Endometrial microvascular endothelial cells (primary cell): Measurements from ENCODE around the gene KRT85. TPM values are rescaled to one million over a fixed set of nuclear protein-coding genes. Genes with fewer than 3 reads are reported as not detected.
"Not testable (repeated sequence)": the region's sequence is repeated elsewhere in the genome, so short reads cannot be mapped to it uniquely, and the experiment has no call there.

Source experiments
- in situ Hi-C: cut with HindIII; loops from 2 replicates; pipeline ENCODE4 v1.10.0; 2017; ENCODE audit warnings: low sequenced_read_pairs, low pct_unique_long_range_greater_than_20kb; ENCODE audit errors: inconsistent ontology term
- total RNA-seq: library from RNA; depleted of rRNA; stranded (reverse); fragments of >200 nt; gene quantifications from one replicate; pipeline ENCODE4 v1.2.3, GENCODE V29; 2015; ENCODE audit errors: inconsistent ontology term

Gene KRT85
- total RNA-seq, result not detected

GRCh38 chr12:52366738-52367485 lies at the start of gene KRT85:
TSS of gene KRT85 (minus strand) at chr12:52367481. CDS start at chr12:52367405, 76 bp downstream.
- in situ Hi-C loops, result no loop called here

- in situ Hi-C loops, result no loop called here
Observed at GRCh38 chr12:52416795-52417194, 49.5 kb upstream of the KRT85 start.

DNA sequence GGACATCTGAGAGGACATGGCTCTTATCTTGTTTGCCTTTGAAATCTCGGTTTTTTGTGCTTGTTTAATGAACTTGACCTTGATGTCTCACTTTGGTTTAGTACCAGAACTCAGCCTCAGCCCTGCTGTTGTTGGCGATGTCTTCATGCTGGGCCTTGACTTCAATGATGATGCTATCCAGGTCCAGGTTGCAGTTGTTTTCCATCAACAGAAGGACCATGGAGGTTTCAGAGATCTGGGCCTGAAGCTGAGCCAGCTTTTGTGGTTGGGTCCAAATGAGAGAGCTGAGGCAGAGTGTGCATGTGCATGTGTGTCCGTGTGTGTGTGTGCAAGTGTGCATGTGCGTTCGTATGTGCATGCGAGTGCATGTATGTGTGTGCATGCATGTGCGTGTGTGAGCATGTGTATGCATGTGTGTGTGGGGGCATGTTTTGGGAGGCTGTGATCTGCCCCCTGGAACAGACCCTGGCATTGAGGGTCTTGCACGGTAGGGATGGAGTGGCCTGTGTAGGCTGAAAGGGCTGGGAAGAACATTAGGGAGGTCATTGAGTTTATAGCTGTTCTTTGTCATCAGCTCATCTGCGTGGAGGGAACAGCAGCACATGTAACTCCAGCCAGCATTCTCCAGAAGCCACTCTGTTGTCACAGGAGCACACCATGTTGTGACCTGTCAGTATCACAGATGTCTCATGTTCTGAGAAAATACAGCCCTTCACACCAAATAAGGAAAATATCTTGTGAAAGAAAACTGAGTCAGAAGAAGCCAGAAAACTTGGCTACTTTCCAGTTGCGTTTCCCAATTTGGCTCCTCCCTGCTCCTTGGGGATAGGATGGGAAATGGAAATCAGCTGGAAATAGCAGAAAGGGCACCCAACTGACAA lies 48.8 kb upstream of the KRT85 start:
- in situ Hi-C loops, result no loop called here

GRCh38 chr12:52414936-52415335 lies 47.7 kb upstream of the KRT85 start:
- in situ Hi-C loops, result no loop called here

GRCh38 chr12:52413782-52414345 lies 46.6 kb upstream of the KRT85 start:
- in situ Hi-C loops, result no loop called here

DNA sequence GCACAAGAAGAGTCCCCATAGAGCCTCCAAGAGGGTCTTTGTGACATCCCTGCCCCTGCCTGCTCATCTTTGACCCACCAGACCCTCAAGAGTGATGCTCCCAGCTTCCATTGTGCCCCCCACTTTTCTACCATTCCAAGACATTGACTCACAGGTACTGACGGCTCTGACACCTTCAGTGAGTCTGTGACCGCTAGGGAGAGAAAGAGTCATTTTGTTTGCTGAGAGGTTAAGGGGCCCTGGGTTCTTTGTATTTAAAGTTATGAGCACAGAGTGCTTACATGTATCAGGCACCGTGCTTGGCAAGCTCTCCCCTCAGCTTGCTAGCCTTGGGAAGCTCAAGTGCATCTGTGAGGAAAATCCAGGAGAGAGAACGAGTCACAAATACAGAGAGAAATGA lies 45.9 kb upstream of the KRT85 start:
- in situ Hi-C loops, result no loop called here

- in situ Hi-C loops, result no loop called here
Observed at GRCh38 chr12:52411815-52412214, 44.5 kb upstream of the KRT85 start.

DNA sequence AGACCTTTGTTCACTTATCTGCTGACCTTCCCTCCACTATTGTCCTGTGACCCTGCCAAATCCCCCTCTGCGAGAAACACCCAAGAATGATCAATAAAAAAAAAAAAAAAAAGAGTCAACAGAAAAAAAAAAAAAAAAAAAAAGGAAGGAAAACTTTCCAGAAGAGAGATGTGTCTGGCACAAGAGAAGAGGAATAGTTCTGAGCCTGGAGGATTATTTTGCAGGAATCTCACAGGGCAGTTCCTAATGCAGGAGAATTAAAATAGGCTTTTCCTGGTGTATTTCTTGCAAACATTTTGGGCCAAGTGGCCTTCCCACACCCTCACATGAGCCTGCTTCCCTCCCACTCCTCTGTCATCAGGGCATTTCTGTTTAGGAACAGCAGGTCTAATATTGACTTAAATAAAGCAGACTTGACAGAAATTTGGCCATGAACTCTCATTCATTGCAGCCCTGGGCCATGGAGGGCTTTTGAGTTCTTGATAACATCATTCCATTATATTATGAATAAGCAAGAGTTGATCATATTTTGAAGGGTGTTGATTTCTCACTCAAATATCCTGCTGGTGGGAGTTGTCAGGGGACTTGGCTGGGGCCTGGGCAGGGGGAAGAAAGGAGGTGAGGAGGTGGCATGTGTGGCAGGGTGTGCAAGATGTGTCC lies 43.4 kb upstream of the KRT85 start:
- in situ Hi-C loops, result not testable (repeated sequence)

DNA sequence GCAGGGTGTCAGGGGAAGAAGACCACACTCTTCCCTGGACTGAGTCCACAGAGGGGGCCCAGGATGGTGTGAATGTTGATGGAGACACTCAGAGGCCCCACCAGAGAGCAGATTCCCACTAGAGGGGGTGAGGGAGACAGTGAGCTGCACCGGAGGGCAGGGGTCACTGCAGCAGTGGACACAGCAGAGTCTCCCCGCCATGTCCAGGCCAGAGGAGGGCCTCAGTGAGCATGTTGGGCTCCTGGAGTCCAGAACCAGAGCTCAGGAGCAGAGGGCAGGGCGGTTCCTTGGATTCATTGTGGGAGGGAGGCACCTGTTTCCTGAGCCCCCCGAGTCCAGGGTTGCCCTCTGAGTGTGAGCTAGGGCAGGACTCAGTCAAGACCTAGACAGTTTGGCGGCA lies 40.6 kb upstream of the KRT85 start:
- in situ Hi-C loops, result no loop called here

- in situ Hi-C loops, result no loop called here
Observed at GRCh38 chr12:52405922-52406385, 38.7 kb upstream of the KRT85 start, which contains the start of gene KRT82. TSS of gene KRT82 (minus strand) at chr12:52406335. CDS start at chr12:52406277, 58 bp downstream.

DNA sequence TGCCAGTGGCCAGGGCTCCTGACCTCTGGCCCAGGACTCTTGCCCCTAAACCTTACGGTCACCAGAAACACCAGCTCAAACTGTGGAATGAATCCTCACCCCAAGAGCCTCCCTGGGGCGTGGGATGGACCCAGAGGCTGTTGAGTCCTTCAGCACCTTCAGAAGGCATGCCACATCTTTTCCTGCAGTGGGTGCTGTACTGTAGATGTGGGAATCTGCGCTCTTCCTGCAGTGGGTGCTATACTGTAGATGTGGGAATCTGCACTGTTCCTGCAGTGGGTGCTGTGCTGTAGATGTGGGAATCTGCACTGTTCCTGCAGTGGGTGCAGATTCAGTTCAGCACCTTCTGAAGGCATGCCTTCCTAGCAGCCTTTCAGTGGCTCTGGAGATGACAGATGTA lies 37.7 kb upstream of the KRT85 start:
- in situ Hi-C loops, result no loop called here

- in situ Hi-C loops, result no loop called here
Observed at GRCh38 chr12:52403561-52403960, 36.3 kb upstream of the KRT85 start.

- in situ Hi-C loops, result no loop called here
Observed at GRCh38 chr12:52402873-52403540, 35.7 kb upstream of the KRT85 start.

GRCh38 chr12:52402377-52402776 lies 35.1 kb upstream of the KRT85 start:
- in situ Hi-C loops, result no loop called here

- in situ Hi-C loops, result no loop called here
Observed at GRCh38 chr12:52401926-52402325, 34.6 kb upstream of the KRT85 start.

GRCh38 chr12:52401526-52401925 lies 34.2 kb upstream of the KRT85 start:
- in situ Hi-C loops, result no loop called here

DNA sequence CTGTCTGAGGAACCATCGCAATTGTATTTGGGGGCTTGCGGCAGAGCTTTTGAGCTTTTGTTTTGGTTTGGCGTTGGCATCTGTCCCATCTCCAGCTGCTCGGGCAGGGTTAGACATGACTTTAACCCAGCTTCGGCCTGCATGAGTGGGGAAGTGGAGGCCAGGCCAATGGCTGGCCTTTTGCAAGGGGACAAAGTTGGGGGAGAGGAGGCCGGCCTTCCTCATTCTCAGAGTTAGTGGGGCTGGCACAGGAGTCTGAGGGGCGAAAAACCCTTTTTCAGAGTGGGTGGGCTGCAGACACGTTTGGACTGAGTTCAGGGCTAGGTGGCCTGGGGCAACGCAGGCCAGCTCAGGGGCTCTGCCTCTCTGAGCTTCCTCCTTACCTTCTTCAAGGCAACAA lies 33.6 kb upstream of the KRT85 start:
- in situ Hi-C loops, result no loop called here

DNA sequence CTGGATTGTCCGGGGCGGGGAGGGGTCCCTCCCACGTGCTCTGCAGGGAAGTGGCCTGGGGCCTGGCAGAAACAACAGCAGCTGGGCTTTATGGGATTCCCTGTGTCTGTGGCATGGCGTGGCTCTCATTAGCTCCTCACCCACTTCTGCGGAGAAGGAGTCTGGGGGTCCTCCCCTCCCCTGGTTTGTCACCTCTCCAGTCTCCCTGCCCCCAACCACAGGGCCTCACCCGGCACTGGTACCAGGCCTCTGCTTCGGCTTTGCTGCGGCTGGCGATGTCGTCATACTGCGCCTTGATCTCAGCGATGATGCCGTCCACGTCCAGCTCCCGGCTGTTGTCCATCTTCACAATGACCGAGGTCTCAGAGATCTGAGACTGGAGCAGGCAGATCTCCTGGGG lies 32.5 kb upstream of the KRT85 start:
- in situ Hi-C loops, result no loop called here

DNA sequence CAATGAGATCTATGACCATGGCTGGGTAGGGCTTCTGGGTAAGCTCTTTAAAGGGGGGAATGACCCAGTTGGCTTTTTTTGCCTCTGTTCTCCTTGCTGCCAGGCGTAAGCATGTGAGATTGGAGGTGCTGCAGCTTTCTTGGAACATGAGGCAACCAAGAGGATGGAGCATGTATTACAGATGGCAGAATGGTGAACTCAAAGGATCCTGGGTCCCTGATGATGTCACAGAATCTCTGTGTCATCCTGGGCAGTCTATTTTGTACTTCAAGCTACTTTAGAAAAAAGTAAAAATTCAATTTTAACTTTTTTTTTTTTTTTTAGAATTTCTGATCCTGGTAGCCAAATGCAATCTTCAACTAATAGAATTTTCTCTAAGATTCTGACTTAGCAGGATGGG lies 30.9 kb upstream of the KRT85 start:
- in situ Hi-C loops, result no loop called here
